ENCODE results near the gene CNRIP1. TPM values are rescaled to one million over a fixed set of nuclear protein-coding genes. Genes with fewer than 3 reads are reported as not detected.

CNRIP1 gene
- total RNA-seq, 1 experiment from 2014 or later = not detected

DNA sequence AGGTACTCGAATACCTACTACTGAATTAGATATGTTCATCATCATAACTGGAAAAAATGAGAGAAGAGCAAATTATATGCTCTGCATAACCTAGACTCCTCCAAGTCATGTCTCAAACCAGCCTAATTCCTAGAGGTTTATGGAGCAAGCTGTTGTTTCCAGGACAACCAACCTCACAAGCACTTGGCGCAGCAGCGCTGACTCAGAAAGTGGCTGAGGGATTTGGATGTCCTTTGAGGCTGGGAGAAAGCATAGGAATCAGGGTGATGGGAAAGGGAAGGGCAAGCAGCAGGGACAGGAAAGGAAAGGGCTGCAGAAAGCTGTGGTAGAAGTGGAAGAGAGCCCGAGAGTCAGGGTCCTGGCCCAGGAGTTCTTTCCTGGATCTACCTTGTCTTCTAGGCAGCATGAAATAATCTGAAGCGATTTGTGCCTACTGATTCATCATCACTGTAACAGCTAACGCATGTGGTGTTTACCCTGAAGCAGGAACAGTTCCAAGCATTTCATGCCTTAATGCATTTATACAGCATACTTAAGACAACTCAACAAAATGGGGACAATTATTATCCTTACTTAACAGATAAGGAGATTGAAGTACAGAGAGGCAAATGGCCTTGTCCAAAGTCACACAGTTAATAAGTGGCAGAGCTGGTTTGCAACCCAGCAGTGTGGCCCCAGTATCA is 49.0 kb upstream of the CNRIP1 start:
- Histone ChIP-seq H3K4me3 (replicated peaks in 1 of 2; ENCODE audit: low read depth in 1 of 2, low read length in 2 of 2) (no peak overlapping the region), H2AFZ (ENCODE audit: low read depth, low read length, poor library complexity, severe bottlenecking) (no peak overlapping the region)
- RAD21 ChIA-PET (ENCODE audit: low non-redundant PET in 1 of 2, low total read pairs in 2 of 2, uncharacterized antibody in 2 of 2, unreplicated experiment in 2 of 2) = no interaction called here

More for the DNA sequence above, 49.0 kb upstream of the CNRIP1 start:
- Histone ChIP-seq H3K79me2 (ENCODE audit: insufficient read depth, low read length) (no peaks in the 10 kb centered on the region), H3K27ac (ENCODE audit: low read depth, low read length) (no peak overlapping the region), H3K9me3 (ENCODE audit: control insufficient read depth in 1 of 2, insufficient read depth in 1 of 2, low read depth in 1 of 2, low read length in 2 of 2) (no peaks in the 10 kb centered on the region), H3K4me2 (ENCODE audit: low read length) (no peak overlapping the region), H3K9me2 (ENCODE audit: insufficient read depth) (no peaks in the 10 kb centered on the region), H4K20me1 (ENCODE audit: insufficient read depth) (no peaks in the 10 kb centered on the region), H3K4me1 (ENCODE audit: control insufficient read depth in 1 of 2, insufficient read depth in 2 of 2, low read length in 2 of 2) (no peaks in the 10 kb centered on the region), H3K27me3 (ENCODE audit: insufficient read depth, low read length) (no peaks in the 10 kb centered on the region), H3K36me3 (ENCODE audit: control insufficient read depth in 1 of 2, insufficient read depth in 2 of 2, low read length in 2 of 2) (no peaks in the 10 kb centered on the region), H3K9ac (ENCODE audit: low read length) (no peak overlapping the region)
- CTCF ChIA-PET = no interaction called here
- no TSS peak for BruUV-seq (replicated peaks)
- no peak for DNase-seq (ENCODE audit: low read depth, low spot score)
- no peak for ATAC-seq
- no peak for TF ChIP-seq TCF7L2 (IDR thresholded peaks at IDR 0.05; ENCODE audit: borderline replicate concordance, extremely low read depth, insufficient read depth, insufficient read length)
- TF ChIP-seq POLR2AphosphoS5 (IDR thresholded peaks at IDR 0.05; ENCODE audit: low read depth, low read length) = no peak
- TF ChIP-seq JUND (IDR thresholded peaks at IDR 0.05) = no peak
- TF ChIP-seq, protein P1, sequence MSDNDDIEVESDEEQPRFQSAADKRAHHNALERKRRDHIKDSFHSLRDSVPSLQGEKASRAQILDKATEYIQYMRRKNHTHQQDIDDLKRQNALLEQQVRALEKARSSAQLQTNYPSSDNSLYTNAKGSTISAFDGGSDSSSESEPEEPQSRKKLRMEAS (IDR thresholded peaks at IDR 0.05) = no peak
- TF ChIP-seq, protein P2, sequence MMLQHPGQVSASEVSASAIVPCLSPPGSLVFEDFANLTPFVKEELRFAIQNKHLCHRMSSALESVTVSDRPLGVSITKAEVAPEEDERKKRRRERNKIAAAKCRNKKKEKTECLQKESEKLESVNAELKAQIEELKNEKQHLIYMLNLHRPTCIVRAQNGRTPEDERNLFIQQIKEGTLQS (IDR thresholded peaks at IDR 0.05) = no peak
- no peak for TF ChIP-seq POLR2A (IDR thresholded peaks at IDR 0.05; ENCODE audit: borderline replicate concordance, extremely low read depth, insufficient read depth, insufficient read length)
- no peak for TF ChIP-seq RAD21 (IDR thresholded peaks at IDR 0.05; ENCODE audit: low read depth)
- TF ChIP-seq SP1 (IDR thresholded peaks at IDR 0.05; ENCODE audit: low read depth) = no peak
- TF ChIP-seq, protein P3, sequence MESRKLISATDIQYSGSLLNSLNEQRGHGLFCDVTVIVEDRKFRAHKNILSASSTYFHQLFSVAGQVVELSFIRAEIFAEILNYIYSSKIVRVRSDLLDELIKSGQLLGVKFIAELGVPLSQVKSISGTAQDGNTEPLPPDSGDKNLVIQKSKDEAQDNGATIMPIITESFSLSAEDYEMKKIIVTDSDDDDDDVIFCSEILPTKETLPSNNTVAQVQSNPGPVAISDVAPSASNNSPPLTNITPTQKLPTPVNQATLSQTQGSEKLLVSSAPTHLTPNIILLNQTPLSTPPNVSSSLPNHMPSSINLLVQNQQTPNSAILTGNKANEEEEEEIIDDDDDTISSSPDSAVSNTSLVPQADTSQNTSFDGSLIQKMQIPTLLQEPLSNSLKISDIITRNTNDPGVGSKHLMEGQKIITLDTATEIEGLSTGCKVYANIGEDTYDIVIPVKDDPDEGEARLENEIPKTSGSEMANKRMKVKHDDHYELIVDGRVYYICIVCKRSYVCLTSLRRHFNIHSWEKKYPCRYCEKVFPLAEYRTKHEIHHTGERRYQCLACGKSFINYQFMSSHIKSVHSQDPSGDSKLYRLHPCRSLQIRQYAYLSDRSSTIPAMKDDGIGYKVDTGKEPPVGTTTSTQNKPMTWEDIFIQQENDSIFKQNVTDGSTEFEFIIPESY (IDR thresholded peaks at IDR 0.05; ENCODE audit: extremely low read depth, insufficient replicate concordance, low read length) = no peak
- no peak for TF ChIP-seq EGR1 (IDR thresholded peaks at IDR 0.05; ENCODE audit: low read depth)
- TF ChIP-seq CEBPB (IDR thresholded peaks at IDR 0.05; ENCODE audit: low read depth) = no peak
- TF ChIP-seq, protein P4, sequence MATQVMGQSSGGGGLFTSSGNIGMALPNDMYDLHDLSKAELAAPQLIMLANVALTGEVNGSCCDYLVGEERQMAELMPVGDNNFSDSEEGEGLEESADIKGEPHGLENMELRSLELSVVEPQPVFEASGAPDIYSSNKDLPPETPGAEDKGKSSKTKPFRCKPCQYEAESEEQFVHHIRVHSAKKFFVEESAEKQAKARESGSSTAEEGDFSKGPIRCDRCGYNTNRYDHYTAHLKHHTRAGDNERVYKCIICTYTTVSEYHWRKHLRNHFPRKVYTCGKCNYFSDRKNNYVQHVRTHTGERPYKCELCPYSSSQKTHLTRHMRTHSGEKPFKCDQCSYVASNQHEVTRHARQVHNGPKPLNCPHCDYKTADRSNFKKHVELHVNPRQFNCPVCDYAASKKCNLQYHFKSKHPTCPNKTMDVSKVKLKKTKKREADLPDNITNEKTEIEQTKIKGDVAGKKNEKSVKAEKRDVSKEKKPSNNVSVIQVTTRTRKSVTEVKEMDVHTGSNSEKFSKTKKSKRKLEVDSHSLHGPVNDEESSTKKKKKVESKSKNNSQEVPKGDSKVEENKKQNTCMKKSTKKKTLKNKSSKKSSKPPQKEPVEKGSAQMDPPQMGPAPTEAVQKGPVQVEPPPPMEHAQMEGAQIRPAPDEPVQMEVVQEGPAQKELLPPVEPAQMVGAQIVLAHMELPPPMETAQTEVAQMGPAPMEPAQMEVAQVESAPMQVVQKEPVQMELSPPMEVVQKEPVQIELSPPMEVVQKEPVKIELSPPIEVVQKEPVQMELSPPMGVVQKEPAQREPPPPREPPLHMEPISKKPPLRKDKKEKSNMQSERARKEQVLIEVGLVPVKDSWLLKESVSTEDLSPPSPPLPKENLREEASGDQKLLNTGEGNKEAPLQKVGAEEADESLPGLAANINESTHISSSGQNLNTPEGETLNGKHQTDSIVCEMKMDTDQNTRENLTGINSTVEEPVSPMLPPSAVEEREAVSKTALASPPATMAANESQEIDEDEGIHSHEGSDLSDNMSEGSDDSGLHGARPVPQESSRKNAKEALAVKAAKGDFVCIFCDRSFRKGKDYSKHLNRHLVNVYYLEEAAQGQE (IDR thresholded peaks at IDR 0.05; ENCODE audit: low read depth) = no peak
- TF ChIP-seq EZH2 (IDR thresholded peaks at IDR 0.05) = no peak
- TF ChIP-seq EZH2phosphoT487 (IDR thresholded peaks at IDR 0.05; ENCODE audit: borderline replicate concordance) = no peak
- POLR2A ChIA-PET = no interaction called here
- intact Hi-C loops (cut with micrococcal nuclease) = no loop called here
